ENCODE data around the gene SUSD2.
A peak's percentile ranks its signal among the peaks of the same experiment; 100 is the strongest.
"Not testable (repeated sequence)": the region's sequence is repeated elsewhere in the genome, so short reads cannot be mapped to it uniquely, and the experiment has no call there.

The SUSD2 gene

GRCh38 chr22:24181088-24181995 lies at the start of gene SUSD2:
TSS of gene SUSD2 (plus strand) at chr22:24181487. CDS start at chr22:24181520, 33 bp downstream.
- no peak for DNase-seq (ENCODE audit: low read depth in 1 of 2, low spot score in 1 of 2)

DNA sequence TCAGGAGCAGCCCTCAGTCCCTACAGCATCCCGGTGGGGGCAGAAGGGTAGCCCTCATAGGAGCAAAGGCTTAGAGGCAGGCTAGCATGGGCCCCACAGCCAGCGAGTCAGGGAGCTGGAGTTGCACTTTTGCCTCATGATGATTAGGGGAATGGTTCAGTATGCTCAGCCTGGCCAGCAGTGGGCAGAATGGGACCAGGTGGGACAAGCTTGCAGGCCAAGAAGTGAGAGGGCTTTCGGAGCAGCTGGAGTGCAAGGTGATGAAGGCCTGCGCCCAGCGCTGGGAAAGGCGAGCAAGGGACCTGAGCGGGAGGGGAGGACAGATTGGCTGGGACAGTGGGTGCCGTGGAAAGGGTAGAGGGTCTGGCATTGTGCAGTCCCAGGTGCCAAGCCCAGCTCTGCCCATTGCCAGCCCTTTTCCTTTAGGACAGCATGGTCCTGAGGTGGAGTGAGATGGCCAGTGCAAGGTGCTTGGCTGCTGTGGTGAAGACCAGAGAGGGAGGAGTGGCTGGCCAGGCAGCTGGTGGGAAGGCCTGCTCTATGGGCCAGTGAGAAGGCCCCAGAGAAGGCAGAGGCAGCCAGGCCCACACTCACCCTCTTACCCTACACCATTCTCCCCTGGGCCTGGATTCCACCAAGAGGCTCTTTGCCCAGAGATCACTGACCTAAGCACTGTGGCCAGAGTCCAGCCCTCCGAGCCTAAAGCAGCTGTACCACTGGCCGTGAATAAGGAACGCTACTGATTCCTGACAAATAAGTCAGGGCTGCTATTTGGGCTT lies 47.9 kb upstream of the SUSD2 start:
- no peak for DNase-seq (ENCODE audit: low read depth in 1 of 2, low spot score in 1 of 2)

GRCh38 chr22:24134090-24134846 lies 47.0 kb upstream of the SUSD2 start:
- DNase-seq (ENCODE audit: low read depth in 1 of 2, low spot score in 1 of 2) = peak in 1 of 2 donors; percentile 55

DNA sequence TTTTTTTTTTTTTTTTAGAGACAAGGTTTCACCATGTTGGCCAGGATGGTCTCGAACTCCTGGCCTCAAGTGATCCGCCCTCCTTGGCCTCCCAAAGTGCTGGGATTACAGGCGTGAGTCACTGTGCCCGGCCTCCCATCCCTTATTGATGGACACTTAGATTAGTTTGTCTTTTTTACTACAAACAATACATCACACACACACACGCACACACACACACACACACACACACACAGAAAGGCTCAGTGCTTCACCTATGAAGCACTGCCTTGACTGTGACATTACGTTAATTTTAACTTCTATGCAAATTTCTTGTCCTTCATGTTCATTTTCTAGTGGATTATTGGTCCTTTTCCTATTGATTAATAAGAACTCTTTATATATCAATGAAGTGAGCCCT lies 44.8 kb upstream of the SUSD2 start:
- DNase-seq (ENCODE audit: low read depth in 1 of 2, low spot score in 1 of 2) = not testable (repeated sequence)

DNA sequence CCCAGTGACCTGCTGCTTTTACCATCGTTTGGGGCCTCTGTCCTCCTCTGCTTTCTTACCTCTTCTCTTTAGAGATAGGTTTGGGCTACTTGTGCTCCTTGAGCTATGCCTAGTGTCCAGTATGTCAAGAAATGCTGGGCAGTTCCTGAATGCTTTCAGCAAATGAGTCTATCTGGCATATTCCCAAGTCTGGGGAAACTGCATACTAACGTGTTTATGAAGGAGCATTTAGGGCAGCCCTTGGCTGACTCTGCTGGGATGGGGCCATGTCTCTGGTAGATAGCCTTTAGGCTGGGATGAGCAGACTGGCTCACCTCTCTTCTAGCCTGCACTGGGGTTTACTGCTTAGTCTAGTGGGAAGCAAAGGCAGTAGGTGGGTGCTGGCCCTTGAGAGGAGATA lies 43.7 kb upstream of the SUSD2 start:
- no peak for DNase-seq (ENCODE audit: low read depth in 1 of 2, low spot score in 1 of 2)

DNA sequence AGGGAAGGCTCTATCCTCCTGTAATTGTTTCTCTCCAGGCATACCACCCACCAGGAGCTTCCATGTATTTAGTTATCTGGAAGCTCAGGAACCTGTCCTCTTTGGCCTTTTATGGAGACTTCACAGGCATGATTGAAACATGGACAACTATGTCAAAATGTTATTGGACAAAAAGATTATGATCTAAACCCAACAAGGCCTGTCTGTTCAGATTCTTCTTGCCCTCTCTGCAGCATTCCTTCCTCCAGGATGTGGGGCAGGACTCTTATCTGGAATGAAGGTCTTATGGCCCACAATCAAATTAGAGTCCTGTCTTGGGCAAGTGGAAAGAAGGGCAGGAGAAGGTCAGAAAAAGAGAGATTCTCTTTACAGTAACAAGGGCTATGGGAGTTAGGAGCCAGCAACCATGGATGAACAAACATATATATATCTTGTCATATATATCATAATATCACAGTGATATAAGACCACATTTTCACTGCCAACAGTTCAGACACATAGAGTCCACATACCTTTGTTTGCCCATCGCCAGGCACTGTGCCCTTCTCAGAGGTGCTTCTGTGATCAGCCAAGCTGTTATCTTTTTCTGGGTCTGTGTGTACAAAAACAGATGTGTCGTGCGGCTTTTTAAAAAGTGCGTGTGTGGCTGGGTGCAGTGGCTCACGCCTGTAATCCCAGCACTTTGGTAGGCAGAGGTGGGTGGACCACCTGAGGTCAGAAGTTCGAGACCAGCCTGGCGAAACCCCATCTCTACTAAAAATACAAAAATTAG lies 42.5 kb upstream of the SUSD2 start:
- no peak for DNase-seq (ENCODE audit: low read depth in 1 of 2, low spot score in 1 of 2)

DNA sequence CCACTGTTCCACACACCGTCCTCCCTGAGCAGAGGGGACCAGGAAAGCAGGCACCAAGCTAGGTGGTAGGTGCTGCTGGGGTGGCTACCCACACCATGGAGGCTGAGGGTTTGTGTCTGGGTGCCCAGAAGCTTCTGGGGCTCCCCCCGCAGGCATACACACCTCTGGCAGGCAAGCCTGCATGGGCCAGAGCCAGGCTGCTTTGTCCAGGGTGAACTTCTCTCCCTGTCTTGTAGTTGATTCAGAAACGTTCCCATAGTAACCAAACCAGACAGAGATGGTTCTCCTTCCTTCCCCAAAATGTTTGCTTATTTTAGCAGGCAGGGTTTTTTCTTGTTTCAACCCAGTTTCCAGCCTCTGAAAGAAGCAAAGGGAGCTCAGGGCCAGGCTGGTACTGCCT lies 40.9 kb upstream of the SUSD2 start:
- DNase-seq (ENCODE audit: low read depth in 1 of 2, low spot score in 1 of 2) = no peak

GRCh38 chr22:24141586-24141985 lies 39.7 kb upstream of the SUSD2 start:
- no peak for DNase-seq (ENCODE audit: low read depth in 1 of 2, low spot score in 1 of 2)

GRCh38 chr22:24142241-24142640 lies 39.0 kb upstream of the SUSD2 start:
- DNase-seq (ENCODE audit: low read depth in 1 of 2, low spot score in 1 of 2) = no peak

DNA sequence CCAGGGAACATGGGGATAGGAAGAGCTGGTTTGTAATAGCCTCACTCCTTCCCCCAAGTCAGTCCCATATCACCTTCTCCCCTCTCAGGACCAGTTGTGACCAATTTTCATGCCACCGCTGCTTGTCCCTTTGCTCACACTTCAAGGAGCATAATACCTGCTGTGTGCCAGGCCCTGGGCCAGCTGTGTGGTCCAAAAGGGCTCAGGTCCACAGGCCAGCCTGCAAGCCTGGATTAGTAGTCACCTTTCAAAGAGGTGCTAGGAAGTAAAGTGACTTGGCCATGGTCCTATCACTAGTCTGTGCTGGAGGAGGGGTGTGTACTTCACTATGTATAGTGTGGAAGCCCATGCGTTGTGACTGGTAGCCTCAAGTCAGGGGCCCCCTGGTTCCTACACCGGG lies 38.5 kb upstream of the SUSD2 start:
- DNase-seq (ENCODE audit: low read depth in 1 of 2, low spot score in 1 of 2) = no peak

DNA sequence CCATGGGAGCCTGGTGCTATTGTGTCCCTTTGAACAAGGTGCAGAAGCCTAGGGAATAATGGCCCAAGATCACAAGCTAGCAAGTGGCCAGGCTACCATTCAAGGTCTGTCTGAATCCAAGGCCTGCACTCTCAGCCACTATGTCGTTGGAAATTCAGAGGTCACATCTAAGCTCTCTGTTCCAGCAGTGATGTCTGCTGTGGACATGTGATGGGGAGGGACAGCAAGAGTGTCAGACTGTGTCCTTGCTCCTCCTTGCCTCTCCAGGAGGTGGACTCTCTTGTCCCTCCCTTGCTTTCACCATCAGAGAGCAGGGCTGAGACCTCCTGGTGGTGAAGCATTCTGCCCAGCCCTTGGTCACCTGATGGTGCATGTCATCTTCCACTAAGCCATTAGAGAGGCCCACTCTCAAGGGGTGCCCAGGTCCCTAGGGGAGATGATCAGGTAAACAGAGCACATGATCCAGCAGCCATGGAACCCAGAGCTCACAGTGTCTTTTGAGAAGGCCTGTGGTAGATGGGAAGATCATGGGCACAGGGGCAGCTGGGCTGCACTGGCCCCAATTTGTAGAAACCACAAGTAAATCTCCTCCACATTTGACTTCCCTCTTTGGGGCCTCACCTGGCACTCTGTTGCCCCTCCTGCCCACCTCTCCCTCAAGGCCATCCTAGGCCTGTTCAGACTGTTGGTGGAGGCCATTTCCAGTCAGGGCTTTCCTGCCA lies 37.1 kb upstream of the SUSD2 start:
- DNase-seq (ENCODE audit: low read depth in 1 of 2, low spot score in 1 of 2) = no peak

DNA sequence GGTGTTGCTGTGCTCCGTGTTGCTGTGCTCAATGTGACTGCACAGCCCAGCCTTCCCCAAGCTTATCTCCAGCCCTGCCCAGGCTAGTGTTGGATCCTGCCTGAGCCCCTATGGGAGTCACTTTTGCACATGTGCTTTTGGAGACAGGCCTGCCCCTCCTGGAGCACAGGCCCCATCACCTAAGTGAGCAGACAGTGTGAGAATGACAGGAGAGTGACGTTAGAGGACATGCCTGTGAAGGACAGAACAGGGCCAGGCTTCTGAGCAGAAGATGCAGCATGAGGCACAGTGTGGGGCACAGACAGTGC lies 36.6 kb upstream of the SUSD2 start:
- no peak for DNase-seq (ENCODE audit: low read depth in 1 of 2, low spot score in 1 of 2)

DNA sequence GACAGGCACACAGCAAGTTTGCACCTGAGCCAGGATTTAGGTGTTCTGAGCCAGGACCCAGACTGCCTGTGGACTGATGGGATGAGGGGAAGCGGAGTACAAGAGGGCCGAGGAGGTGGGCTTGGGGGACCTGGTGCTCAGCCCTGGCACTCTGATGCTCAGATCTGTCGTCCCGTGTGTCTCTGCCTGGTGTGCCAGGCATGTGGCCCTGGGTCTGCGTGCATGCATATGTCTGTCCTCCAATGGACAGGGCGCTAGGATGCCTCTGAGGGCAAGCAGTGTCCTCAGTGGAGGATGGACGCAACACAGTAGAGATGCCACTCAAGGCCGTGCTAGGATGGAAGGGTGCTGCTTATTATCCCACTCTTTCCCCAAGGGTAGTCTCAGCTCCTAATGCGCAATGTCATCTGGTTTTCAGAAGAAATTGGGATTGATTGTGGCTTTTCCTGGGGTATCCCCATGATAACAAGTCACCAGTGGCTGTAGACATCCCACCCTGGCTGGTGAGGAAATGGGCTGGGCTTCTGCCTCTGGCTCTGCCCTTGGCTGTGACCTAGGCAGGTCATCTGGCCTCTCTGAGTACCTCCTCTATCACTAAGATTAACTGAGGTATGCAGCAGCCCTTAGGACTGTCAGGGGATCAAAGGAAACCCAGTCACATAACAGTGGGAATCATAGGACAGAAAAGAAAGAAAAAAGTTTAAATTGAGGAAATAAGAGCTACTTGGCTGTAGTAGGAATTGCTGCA lies 35.7 kb upstream of the SUSD2 start:
- DNase-seq (ENCODE audit: low read depth in 1 of 2, low spot score in 1 of 2) = no peak

- no peak for DNase-seq (ENCODE audit: low read depth in 1 of 2, low spot score in 1 of 2)
Observed at GRCh38 chr22:24146194-24146616, 35.1 kb upstream of the SUSD2 start.

GRCh38 chr22:24146791-24147353 lies 34.4 kb upstream of the SUSD2 start:
- DNase-seq (ENCODE audit: low read depth in 1 of 2, low spot score in 1 of 2) = no peak

DNA sequence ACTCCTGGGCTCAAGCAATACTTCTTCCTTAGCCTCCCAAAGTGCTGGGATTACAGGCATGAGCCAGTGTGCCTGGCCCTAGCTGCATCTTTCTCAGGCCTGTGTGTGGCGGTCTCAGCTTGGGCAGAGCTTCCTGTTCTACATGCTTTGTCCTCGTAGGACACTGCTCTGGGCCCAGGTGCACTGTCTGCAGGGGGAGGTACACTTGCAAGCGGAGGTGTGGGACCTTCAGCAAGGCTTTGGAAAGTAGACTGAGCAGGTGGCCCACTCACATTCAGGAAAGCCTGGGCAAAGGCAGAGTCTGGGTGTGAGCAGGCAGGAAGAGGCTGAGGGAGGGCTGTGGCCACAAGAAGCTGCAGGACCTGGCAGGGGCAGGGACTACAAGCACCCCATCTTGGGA lies 33.6 kb upstream of the SUSD2 start:
- no peak for DNase-seq (ENCODE audit: low read depth in 1 of 2, low spot score in 1 of 2)

DNA sequence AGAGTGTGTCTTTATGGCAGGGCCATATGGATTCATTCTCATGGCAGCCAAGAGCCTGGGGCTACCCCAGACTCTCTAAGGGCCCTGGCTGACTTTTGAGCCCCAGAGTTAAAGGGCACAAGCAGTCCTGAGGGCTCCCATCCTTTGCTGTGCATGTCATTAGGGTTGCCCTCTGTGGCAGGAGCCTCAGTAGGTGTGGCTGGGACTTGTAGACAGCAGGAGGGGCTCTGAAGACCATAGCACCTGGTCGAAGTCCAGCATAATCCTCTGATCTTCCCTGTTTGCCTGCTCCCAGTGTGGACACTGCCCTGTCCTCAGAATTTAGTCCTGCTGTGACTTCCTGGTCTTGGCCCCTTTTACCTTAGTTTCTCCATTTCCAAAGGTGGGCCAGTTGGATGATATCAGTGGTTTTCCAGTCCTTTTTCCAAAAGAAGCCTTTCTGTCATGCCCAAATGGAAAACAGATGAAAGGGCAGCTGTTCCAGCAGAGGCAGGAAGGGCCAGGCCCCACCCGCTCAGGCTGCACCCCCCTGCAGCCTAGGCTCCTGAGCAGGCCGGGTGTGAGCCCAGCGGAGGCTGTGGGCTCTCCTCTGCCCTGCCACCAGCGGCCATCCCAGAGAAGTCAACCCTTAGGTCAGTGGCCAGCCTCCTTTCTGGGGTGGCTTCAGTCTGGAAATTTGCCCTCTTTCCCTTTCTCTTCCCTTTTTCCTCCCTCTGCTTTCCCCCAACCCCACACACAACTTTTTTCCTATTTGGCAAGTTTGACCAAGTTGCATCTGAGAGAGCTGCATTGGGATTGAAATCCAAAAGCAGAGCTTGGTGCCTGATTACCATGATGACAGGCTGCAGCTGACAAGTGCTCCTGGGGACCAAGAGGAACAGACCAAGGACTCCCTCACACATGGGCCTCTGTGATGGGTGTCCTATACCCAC lies 32.8 kb upstream of the SUSD2 start:
- no peak for DNase-seq (ENCODE audit: low read depth in 1 of 2, low spot score in 1 of 2)

GRCh38 chr22:24149198-24149590 lies 32.1 kb upstream of the SUSD2 start:
- no peak for DNase-seq (ENCODE audit: low read depth in 1 of 2, low spot score in 1 of 2)

All from activated CD4-positive, alpha-beta T cell treated with anti-CD3 and anti-CD28 coated beads, Interleukin-2, amount 50 U/mL, for 24 hours (primary cell).